Pancreas (tissue), 10 donors: Measurements from ENCODE around the gene PEDS1. TPM values are rescaled to one million over a fixed set of nuclear protein-coding genes. Genes with fewer than 3 reads are reported as not detected.

Source experiments
- ATAC-seq, 4 donors: fragments of 200-7000 bp; cut with Tn5 transposase; one replicate each; pipeline versions ENCODE4 v1.8.0 to v1.9.1; 2020; ENCODE audit warnings: mild to moderate bottlenecking in 4 of 4, moderate library complexity in 4 of 4
- DNase-seq, 6 donors: peaks; one replicate each; pipeline ENCODE4 v3.0.0-alpha.2; 2020
- FAIRE-seq: peaks from 2 replicates; lab custom pipeline; 2012; peaks lifted over from hg19 to GRCh38; lab: Jason Lieb, UNC
- H3K27ac ChIP-seq, 4 donors: fragments of 200-600 bp; sonication (generic); 1 replicate in 3 of 4; 2 replicates in 1 of 4; pipeline versions ENCODE4 v1.5.0 to v1.8.0; 2020
- H3K27me3 ChIP-seq, 4 donors: fragments of 200-600 bp; one replicate each; pipeline ENCODE4 v1.8.0; 2021
- H3K36me3 ChIP-seq, 3 donors: fragments of 200-600 bp; sonication (generic) in 1 of 3; one replicate each; pipeline versions ENCODE4 v1.5.0 to v1.8.0; 2020 to 2021
- H3K4me1 ChIP-seq, 3 donors: fragments of 200-600 bp; one replicate each; pipeline ENCODE4 v1.8.0; 2021
- H3K4me3 ChIP-seq, 4 donors: fragments of 200-600 bp; sonication (generic) in 2 of 4; one replicate each; pipeline versions ENCODE4 v1.5.0 to v1.8.0; 2020 to 2021
- H3K9me3 ChIP-seq, 4 donors: fragments of 200-600 bp; one replicate each; pipeline ENCODE4 v1.8.0; 2021
- WGBS, 2 donors: extraction: QIAGEN DNeasy Blood & Tissue Kit; methylation state at CpG; one replicate each; pipeline ENCODE4 v1.1.7; 2013; 5-methylcytosine and 5-hydroxymethylcytosine counted together
- intact Hi-C, 3 donors: fragments of 100-400 bp; cut with DNase I; formaldehyde crosslinking; loops; one replicate each; pipeline versions ENCODE4 v1.11.1 to v1.14.2; 2022
- polyA plus RNA-seq, 2 donors: library from polyadenylated mRNA; stranded (reverse); fragments of 200-250 nt; gene quantifications; one replicate each; pipeline ENCODE4 v1.2.3, GENCODE V29; 2013
- total RNA-seq, 6 donors: library from RNA; stranded (reverse); fragmentation: NEBNext Ultra II Directional in 4 of 6; extraction: Animal tissue kit (Norgen Biotek cat#: 25700) in 4 of 6; gene quantifications; one replicate each; pipeline versions ENCODE4 v1.2.1 to v1.2.4, GENCODE V29; 2021 to 2023
- TF ChIP-seq, protein P1 (sequence below), 4 donors: fragments of 200-600 bp; sonication (generic) in 3 of 4; IDR thresholded peaks; one replicate each; pipeline versions ENCODE4 v1.5.0 to v1.8.0; 2021; ENCODE audit warnings: antibody characterized with exemption in 4 of 4
- donor health status: healthy with polysubstance abuse.
- donor health status: DM: no; HTN: no; CAD: no; lungs with moderate emphysema.
- donor health status: DM: no; HTN: no; CAD: no.
- donor health status: control.
- donor health status: control.
- donor health status: Bipolar disorder and iron deficiency.
- donor health status: DM: yes; HTN: yes; CAD: no.
- donor health status: DM: no; HTN: no; CAD: no.
- donor health status: DM: no; HTN: no; CAD: no.
- donor health status: DM: yes; HTN: yes; CAD: no.

PEDS1 gene
- total and polyA plus RNA-seq, 8 donors = 3.5 to 11.0 (median 6.4) TPM

DNA sequence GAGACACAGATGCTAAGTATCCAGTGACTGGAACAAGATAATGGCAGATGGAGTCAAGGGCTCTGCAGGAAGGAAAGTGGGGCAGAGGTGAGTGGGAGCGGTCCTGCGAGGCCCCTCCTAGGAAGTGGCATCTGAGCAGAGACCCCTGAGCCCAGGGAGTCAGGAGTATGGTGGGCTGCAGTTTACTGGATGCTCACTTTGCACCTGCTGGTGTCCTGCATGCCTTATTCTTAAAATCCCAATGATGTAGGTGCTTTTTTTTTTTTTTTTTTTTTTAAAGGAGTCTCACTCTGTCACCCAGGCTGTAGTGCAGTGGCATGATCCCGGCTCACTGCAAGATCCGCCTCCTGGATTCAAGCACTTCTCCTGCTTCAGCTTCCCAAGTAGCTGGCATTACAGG, 42.7 kb upstream of the PEDS1 start:
- DNase-seq (no peak), FAIRE-seq (no peak), ATAC-seq (no peak)
- no peak overlapping the region for H3K4me3 ChIP-seq
- intact Hi-C loops = loop anchor here in 1 of 3 donors (10.0 kb wide), 1 partner anchor 89 kb away; no protein-coding TSS in a partner anchor
- H3K9me3 ChIP-seq = no peaks in the 10 kb centered on the region
- H3K27ac ChIP-seq = no peak overlapping the region
- peaks cover 0 to 3% (median 0%) of the 10 kb centered on the region in 3 donors for H3K4me1 ChIP-seq
- no peaks in the 10 kb centered on the region for H3K27me3 ChIP-seq
- H3K36me3 ChIP-seq = peaks cover 0 to 7% (median 0%) of the 10 kb centered on the region in 3 donors
- 93 to 98% methylated on average over 4 of the region's 4 CpGs for WGBS, 2 donors
- TF ChIP-seq, protein P1, sequence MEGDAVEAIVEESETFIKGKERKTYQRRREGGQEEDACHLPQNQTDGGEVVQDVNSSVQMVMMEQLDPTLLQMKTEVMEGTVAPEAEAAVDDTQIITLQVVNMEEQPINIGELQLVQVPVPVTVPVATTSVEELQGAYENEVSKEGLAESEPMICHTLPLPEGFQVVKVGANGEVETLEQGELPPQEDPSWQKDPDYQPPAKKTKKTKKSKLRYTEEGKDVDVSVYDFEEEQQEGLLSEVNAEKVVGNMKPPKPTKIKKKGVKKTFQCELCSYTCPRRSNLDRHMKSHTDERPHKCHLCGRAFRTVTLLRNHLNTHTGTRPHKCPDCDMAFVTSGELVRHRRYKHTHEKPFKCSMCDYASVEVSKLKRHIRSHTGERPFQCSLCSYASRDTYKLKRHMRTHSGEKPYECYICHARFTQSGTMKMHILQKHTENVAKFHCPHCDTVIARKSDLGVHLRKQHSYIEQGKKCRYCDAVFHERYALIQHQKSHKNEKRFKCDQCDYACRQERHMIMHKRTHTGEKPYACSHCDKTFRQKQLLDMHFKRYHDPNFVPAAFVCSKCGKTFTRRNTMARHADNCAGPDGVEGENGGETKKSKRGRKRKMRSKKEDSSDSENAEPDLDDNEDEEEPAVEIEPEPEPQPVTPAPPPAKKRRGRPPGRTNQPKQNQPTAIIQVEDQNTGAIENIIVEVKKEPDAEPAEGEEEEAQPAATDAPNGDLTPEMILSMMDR (IDR thresholded peaks at IDR 0.05) = no peak

- no peak for FAIRE-seq
- no peak for DNase-seq
- H3K4me1 ChIP-seq = peaks cover 0 to 3% (median 0%) of the 10 kb centered on the region in 3 donors
- intact Hi-C loops = loop anchor here in 1 of 3 donors (10.0 kb wide), 1 partner anchor 89 kb away; no protein-coding TSS in a partner anchor
- 76 to 82% methylated on average over 13 of the region's 13 CpGs for WGBS, 2 donors
- H3K4me3 ChIP-seq = no peak overlapping the region
- H3K9me3 ChIP-seq = no peaks in the 10 kb centered on the region
- H3K36me3 ChIP-seq = peaks cover 0 to 7% (median 0%) of the 10 kb centered on the region in 3 donors
- TF ChIP-seq, protein P1 (IDR thresholded peaks at IDR 0.05) = no peak
- ATAC-seq = no peak
- H3K27ac ChIP-seq = peak overlapping the region in 1 of 4 donors; percentile 99
- H3K27me3 ChIP-seq = no peaks in the 10 kb centered on the region
Observed at GRCh38 chr20:50195524-50196120, 42.1 kb upstream of the PEDS1 start.

GRCh38 chr20:50194831-50195523, 41.5 kb upstream of the PEDS1 start:
- no peak for ATAC-seq
- peak in 1 of 6 donors; percentile 38 for DNase-seq
- TF ChIP-seq, protein P1 (IDR thresholded peaks at IDR 0.05) = no peak
- FAIRE-seq = no peak
- no peaks in the 10 kb centered on the region for H3K9me3 ChIP-seq
- intact Hi-C loops = loop anchor here in 1 of 3 donors (10.0 kb wide), 1 partner anchor 90 kb away; no protein-coding TSS in a partner anchor
- no peaks in the 10 kb centered on the region for H3K27me3 ChIP-seq
- peak overlapping the region in 1 of 4 donors; percentile 90 for H3K4me3 ChIP-seq
- H3K27ac ChIP-seq = peak overlapping the region in 2 of 4 donors; percentile 95 to 99
- WGBS, 2 donors = 71 to 79% methylated on average over 8 of the region's 8 CpGs
- H3K4me1 ChIP-seq = no peaks in the 10 kb centered on the region
- peaks cover 0 to 7% (median 0%) of the 10 kb centered on the region in 3 donors for H3K36me3 ChIP-seq

- Histone ChIP-seq H3K27ac (peak overlapping the region in 2 of 4 donors; percentile 95 to 99), H3K4me1 (no peaks in the 10 kb centered on the region), H3K27me3 (no peaks in the 10 kb centered on the region), H3K4me3 (peak overlapping the region in 2 of 4 donors; percentile 90 to 99), H3K9me3 (no peaks in the 10 kb centered on the region), H3K36me3 (peaks cover 0 to 7% (median 0%) of the 10 kb centered on the region in 3 donors)
- 68 to 72% methylated on average over 7 of the region's 7 CpGs for WGBS, 2 donors
- ATAC-seq (no peak), FAIRE-seq (no peak), DNase-seq (peak in 1 of 6 donors; percentile 56)
- intact Hi-C loops = loop anchor here in 1 of 3 donors (10.0 kb wide), 1 partner anchor 90 kb away; no protein-coding TSS in a partner anchor
- TF ChIP-seq, protein P1 (IDR thresholded peaks at IDR 0.05) = no peak
Observed at GRCh38 chr20:50194422-50194830, 40.9 kb upstream of the PEDS1 start.
